GM12864 (cell line): Measurements from ENCODE around the gene CYP19A1.

ENCODE experiments used
- DNase-seq: peaks from one replicate; pipeline ENCODE4 v3.0.0-alpha.2; 2011; ENCODE audit warnings: low read depth
- H3K4me3 ChIP-seq: 2 replicates; pipeline ENCODE4 v1.5.1; 2011; ENCODE audit warnings: mild to moderate bottlenecking, low read depth, low read length, control low read depth
- CTCF ChIP-seq: IDR thresholded peaks from 2 replicates; pipeline ENCODE4 v1.5.1; 2011; ENCODE audit warnings: low read depth, mild to moderate bottlenecking, moderate library complexity, low read length, control low read depth, inconsistent platforms; ENCODE audit errors: missing control alignments

The CYP19A1 gene

DNA sequence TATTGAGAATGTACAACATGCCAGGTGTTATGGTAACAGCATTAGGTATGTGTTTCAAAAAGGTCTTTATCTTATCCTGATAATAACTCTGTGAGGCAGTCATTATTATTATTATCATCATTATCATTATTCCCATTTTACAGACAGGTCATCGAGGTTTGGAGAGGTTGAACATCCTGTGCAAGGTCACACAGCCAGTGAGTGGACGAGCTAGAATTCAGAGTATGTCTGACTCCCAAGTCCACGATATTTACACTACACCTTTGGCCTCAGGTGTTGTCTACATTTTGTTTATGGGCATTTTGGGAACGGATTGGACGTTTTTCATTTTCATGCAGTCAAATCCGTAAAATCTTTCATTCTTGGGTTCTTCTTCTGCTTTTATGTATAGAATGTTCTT is 27.0 kb upstream of the CYP19A1 start:
- no peak for TF ChIP-seq CTCF
- DNase-seq, result no peak

GRCh38 chr15:51363383-51363782 is 25.0 kb upstream of the CYP19A1 start:
- no peak for DNase-seq
- TF ChIP-seq CTCF, result no peak

More for the DNA sequence above, 27.0 kb upstream of the CYP19A1 start:
- H3K4me3 ChIP-seq, result no peak overlapping the region

GRCh38 chr15:51359981-51360380 is 21.6 kb upstream of the CYP19A1 start:
- H3K4me3 ChIP-seq, result no peak overlapping the region
- no peak for TF ChIP-seq CTCF
- no peak for DNase-seq

More at GRCh38 chr15:51363383-51363782, 25.0 kb upstream of the CYP19A1 start:
- H3K4me3 ChIP-seq, result no peak overlapping the region

GRCh38 chr15:51356983-51357382 is 18.6 kb upstream of the CYP19A1 start:
- DNase-seq, result no peak
- H3K4me3 ChIP-seq, result no peak overlapping the region
- no peak for TF ChIP-seq CTCF

GRCh38 chr15:51356147-51356546 is 17.8 kb upstream of the CYP19A1 start:
- no peak for TF ChIP-seq CTCF
- H3K4me3 ChIP-seq, result no peak overlapping the region
- no peak for DNase-seq

- DNase-seq, result no peak
- H3K4me3 ChIP-seq, result no peak overlapping the region
- no peak for TF ChIP-seq CTCF
Measured at GRCh38 chr15:51355096-51355495, 16.7 kb upstream of the CYP19A1 start.

DNA sequence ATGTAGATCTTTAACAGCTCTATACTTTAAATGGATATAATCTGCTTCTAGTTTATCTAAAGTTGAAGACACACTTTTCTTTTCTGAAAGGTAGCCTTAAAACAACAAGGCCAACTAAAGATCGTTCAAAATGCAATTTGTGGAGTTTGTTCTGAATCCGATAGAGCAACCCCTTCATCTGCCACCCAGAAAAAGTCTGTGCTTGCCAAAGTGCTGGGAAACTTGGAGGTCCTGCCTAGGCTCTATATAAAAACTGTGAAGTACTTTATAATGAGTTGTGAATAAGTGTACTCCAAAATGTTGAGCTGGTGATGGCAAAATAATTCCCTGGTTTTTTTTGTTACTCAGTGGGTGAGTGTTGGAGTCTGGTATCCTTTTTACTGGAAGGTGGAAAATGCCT is 15.6 kb upstream of the CYP19A1 start:
- no peak for TF ChIP-seq CTCF
- DNase-seq, result no peak
- H3K4me3 ChIP-seq, result no peak overlapping the region
